ENCODE data around the gene GIPC2.

GRCh38 chr1:78178816-78179215, 133.1 kb downstream of the GIPC2 start:
- TF ChIP-seq CTCF (IDR thresholded peaks at IDR 0.05) (no peak), EP300 (IDR thresholded peaks at IDR 0.05) (no peak)
